ENCODE measurements around the gene SHISA8. TPM values are rescaled to one million over a fixed set of nuclear protein-coding genes. Genes with fewer than 3 reads are reported as not detected.

The SHISA8 gene
- total RNA-seq, 1 experiment from 2014 or later = 2.3 TPM

GRCh38 chr22:41922328-41922727 lies 7.5 kb upstream of the SHISA8 start:
- Histone ChIP-seq H4K20me1 (ENCODE audit: insufficient read depth) (no peaks in the 10 kb centered on the region), H3K4me2 (no peak overlapping the region), H3K9me2 (ENCODE audit: insufficient read depth) (no peaks in the 10 kb centered on the region), H3K9me3 (ENCODE audit: insufficient read depth, low read depth) (no peaks in the 10 kb centered on the region), H3K27ac (no peak overlapping the region), H3K27me3 (ENCODE audit: insufficient read depth, low read depth) (peaks cover 6% of the 10 kb centered on the region; the same call in 1 of the 2 replicates), H3K36me3 (ENCODE audit: low read depth) (no peaks in the 10 kb centered on the region), H3K4me3 (no peak overlapping the region), H3K4me1 (replicated peaks; ENCODE audit: insufficient read depth) (peaks cover 7% of the 10 kb centered on the region), H3K79me2 (ENCODE audit: low read depth) (no peaks in the 10 kb centered on the region), H2AFZ (no peak overlapping the region), H3F3A (ENCODE audit: insufficient read depth, low read depth) (peaks cover 22% of the 10 kb centered on the region; the same call in 1 of the 2 replicates)
- intact Hi-C loops (cut with micrococcal nuclease; ENCODE audit: unreplicated experiment) = no loop called here
- no TSS peak for BruUV-seq (replicated peaks)
- POLR2A ChIA-PET (ENCODE audit: unreplicated experiment) = no interaction called here
- TF ChIP-seq, protein P1, sequence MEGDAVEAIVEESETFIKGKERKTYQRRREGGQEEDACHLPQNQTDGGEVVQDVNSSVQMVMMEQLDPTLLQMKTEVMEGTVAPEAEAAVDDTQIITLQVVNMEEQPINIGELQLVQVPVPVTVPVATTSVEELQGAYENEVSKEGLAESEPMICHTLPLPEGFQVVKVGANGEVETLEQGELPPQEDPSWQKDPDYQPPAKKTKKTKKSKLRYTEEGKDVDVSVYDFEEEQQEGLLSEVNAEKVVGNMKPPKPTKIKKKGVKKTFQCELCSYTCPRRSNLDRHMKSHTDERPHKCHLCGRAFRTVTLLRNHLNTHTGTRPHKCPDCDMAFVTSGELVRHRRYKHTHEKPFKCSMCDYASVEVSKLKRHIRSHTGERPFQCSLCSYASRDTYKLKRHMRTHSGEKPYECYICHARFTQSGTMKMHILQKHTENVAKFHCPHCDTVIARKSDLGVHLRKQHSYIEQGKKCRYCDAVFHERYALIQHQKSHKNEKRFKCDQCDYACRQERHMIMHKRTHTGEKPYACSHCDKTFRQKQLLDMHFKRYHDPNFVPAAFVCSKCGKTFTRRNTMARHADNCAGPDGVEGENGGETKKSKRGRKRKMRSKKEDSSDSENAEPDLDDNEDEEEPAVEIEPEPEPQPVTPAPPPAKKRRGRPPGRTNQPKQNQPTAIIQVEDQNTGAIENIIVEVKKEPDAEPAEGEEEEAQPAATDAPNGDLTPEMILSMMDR (conservative IDR thresholded peaks at IDR 0.05) = no peak
- TF ChIP-seq EZH2 (IDR thresholded peaks at IDR 0.05; ENCODE audit: low read depth) = no peak
- CTCF ChIA-PET = interaction anchor here (0.6 kb wide), 1 partner anchor 92 kb away, joined by 8 read pairs; no protein-coding TSS in a partner anchor
- no peak for DNase-seq

- intact Hi-C loops (cut with micrococcal nuclease; ENCODE audit: unreplicated experiment) = no loop called here
- Histone ChIP-seq H3K4me2 (no peak overlapping the region), H4K20me1 (ENCODE audit: insufficient read depth) (no peaks in the 10 kb centered on the region), H2AFZ (no peak overlapping the region), H3K36me3 (ENCODE audit: low read depth) (no peaks in the 10 kb centered on the region), H3K9me2 (ENCODE audit: insufficient read depth) (no peaks in the 10 kb centered on the region), H3K27me3 (ENCODE audit: insufficient read depth, low read depth) (peaks cover 5% of the 10 kb centered on the region; the same call in 1 of the 2 replicates), H3K79me2 (ENCODE audit: low read depth) (no peaks in the 10 kb centered on the region), H3F3A (ENCODE audit: insufficient read depth, low read depth) (peaks cover 32% of the 10 kb centered on the region; the same call in 1 of the 2 replicates), H3K4me3 (no peak overlapping the region), H3K4me1 (replicated peaks; ENCODE audit: insufficient read depth) (peaks cover 7% of the 10 kb centered on the region), H3K27ac (no peak overlapping the region), H3K9me3 (ENCODE audit: insufficient read depth, low read depth) (no peaks in the 10 kb centered on the region)
- ChIA-PET POLR2A (ENCODE audit: unreplicated experiment) (no interaction called here), CTCF (no interaction called here)
- BruUV-seq (replicated peaks) = no TSS peak
- no peak for DNase-seq
- TF ChIP-seq, protein P1 (conservative IDR thresholded peaks at IDR 0.05) = no peak
- no peak for TF ChIP-seq EZH2 (IDR thresholded peaks at IDR 0.05; ENCODE audit: low read depth)
Measured at GRCh38 chr22:41920271-41920976, 5.5 kb upstream of the SHISA8 start.

DNA sequence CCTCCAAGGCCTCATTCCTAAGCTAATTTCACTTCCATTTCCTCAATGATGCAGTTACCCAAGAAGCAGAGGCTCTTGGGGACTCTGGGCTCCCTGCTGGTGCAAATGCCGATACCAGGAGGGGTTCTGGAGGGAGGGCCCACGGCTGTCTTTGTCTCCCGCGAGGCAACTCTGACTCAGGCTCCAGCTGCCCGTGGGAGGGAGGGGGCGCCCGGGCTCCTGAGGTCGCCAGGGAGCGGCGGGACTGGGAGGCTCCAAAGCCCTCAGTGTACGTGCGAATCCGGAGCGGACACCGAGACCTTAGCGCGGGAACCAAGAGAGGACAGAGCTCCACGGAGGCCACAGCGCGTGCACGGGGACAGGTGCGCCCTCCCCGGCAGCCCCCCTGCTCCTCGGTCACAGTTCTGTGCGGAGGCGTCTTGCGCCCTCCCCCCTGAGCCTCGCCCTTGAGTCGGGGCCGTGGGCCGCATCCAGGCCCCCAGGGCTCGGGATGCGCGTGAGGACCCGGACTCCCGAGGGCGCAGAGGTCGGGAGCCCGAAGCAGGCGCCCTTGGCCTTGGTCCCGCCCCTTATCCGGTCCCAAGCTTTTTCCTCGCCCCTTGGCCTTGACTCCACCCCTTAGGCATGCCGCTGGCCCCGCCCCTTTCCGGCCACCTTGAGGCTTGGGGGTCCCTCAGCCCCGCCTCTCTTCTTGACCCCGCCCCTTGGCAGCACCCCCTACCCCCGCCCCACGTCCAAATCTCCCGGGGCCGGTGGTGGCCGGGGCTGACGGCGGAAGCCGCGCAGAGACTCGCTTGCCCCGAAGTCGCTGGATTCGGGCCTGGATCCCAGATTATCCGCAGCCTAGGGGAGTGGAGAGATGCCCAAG lies 4.7 kb upstream of the SHISA8 start:
- peak in 1 of 2 experiments; percentile 38 for DNase-seq
- ChIA-PET CTCF (interaction anchor here (0.6 kb wide), 1 partner anchor 488 kb away, joined by 3 read pairs; no protein-coding TSS in a partner anchor), POLR2A (ENCODE audit: unreplicated experiment) (interaction anchor here (0.6 kb wide), 1 partner anchor 1028 kb away, joined by 3 read pairs; no protein-coding TSS in a partner anchor)
- Histone ChIP-seq H3K27me3 (ENCODE audit: insufficient read depth, low read depth) (peaks cover 9% of the 10 kb centered on the region; the same call in 1 of the 2 replicates), H2AFZ (no peak overlapping the region), H4K20me1 (ENCODE audit: insufficient read depth) (no peaks in the 10 kb centered on the region), H3K4me3 (no peak overlapping the region; the same call in 1 of the 2 replicates), H3K4me1 (replicated peaks; ENCODE audit: insufficient read depth) (peaks cover 7% of the 10 kb centered on the region), H3K9me3 (ENCODE audit: insufficient read depth, low read depth) (no peaks in the 10 kb centered on the region), H3K27ac (no peak overlapping the region), H3F3A (ENCODE audit: insufficient read depth, low read depth) (peaks cover 32% of the 10 kb centered on the region; the same call in 1 of the 2 replicates), H3K79me2 (ENCODE audit: low read depth) (no peaks in the 10 kb centered on the region), H3K36me3 (ENCODE audit: low read depth) (no peaks in the 10 kb centered on the region), H3K9me2 (ENCODE audit: insufficient read depth) (no peaks in the 10 kb centered on the region), H3K4me2 (peak overlapping the region; percentile 37)
- no peak for TF ChIP-seq EZH2 (IDR thresholded peaks at IDR 0.05; ENCODE audit: low read depth)
- TF ChIP-seq, protein P1 (conservative IDR thresholded peaks at IDR 0.05) = no peak
- intact Hi-C loops (cut with micrococcal nuclease; ENCODE audit: unreplicated experiment) = no loop called here
- BruUV-seq (replicated peaks) = no TSS peak

Data from PC-9 (cell line).